HG03108 (cell line): ENCODE results near the gene STXBP6.
"Not testable (repeated sequence)": the region's sequence is repeated elsewhere in the genome, so short reads cannot be mapped to it uniquely, and the experiment has no call there.

ENCODE experiments used
- ATAC-seq: cut with Tn5 transposase; IDR thresholded peaks from one replicate; pipeline ENCODE4 v1.9.1; 2021; ENCODE audit warnings: moderate library complexity; ENCODE audit not compliant: unreplicated experiment

STXBP6 gene

GRCh38 chr14:24988760-24989159 is 61.2 kb downstream of the STXBP6 start:
- no peak for ATAC-seq

- ATAC-seq = no peak
Measured at GRCh38 chr14:24986206-24986893, 63.6 kb downstream of the STXBP6 start.

- no peak for ATAC-seq
Measured at GRCh38 chr14:24984846-24985589, 64.9 kb downstream of the STXBP6 start.

- no peak for ATAC-seq
Measured at GRCh38 chr14:24982472-24983155, 67.3 kb downstream of the STXBP6 start.

GRCh38 chr14:24979725-24980239 is 70.2 kb downstream of the STXBP6 start:
- ATAC-seq = peak; percentile 31

- peak; percentile 80 for ATAC-seq
Measured at GRCh38 chr14:24978862-24979724, 70.9 kb downstream of the STXBP6 start.

GRCh38 chr14:24976602-24977001 is 73.3 kb downstream of the STXBP6 start:
- no peak for ATAC-seq

- no peak for ATAC-seq
Measured at GRCh38 chr14:24975393-24975792, 74.6 kb downstream of the STXBP6 start.

GRCh38 chr14:24974591-24975374 is 75.2 kb downstream of the STXBP6 start:
- no peak for ATAC-seq

- no peak for ATAC-seq
Measured at GRCh38 chr14:24972844-24973243, 77.1 kb downstream of the STXBP6 start.

- ATAC-seq = no peak
Measured at GRCh38 chr14:24971255-24971654, 78.7 kb downstream of the STXBP6 start.

- ATAC-seq = no peak
Measured at GRCh38 chr14:24966579-24966964, 83.4 kb downstream of the STXBP6 start.

GRCh38 chr14:24965934-24966578 is 83.9 kb downstream of the STXBP6 start:
- no peak for ATAC-seq

- ATAC-seq = no peak
Measured at GRCh38 chr14:24965578-24965933, 84.4 kb downstream of the STXBP6 start.

- ATAC-seq = no peak
Measured at GRCh38 chr14:24964591-24964990, 85.4 kb downstream of the STXBP6 start.

GRCh38 chr14:24964048-24964447 is 85.9 kb downstream of the STXBP6 start:
- ATAC-seq = no peak

GRCh38 chr14:24962118-24962517 is 87.8 kb downstream of the STXBP6 start:
- not testable (repeated sequence) for ATAC-seq

- ATAC-seq = no peak
Measured at GRCh38 chr14:24960816-24961215, 89.1 kb downstream of the STXBP6 start.

- ATAC-seq = peak; percentile 82
Measured at GRCh38 chr14:24959791-24960331, 90.1 kb downstream of the STXBP6 start.
